HEK293T (cell line): ENCODE measurements around the gene TP53.
"Not testable (repeated sequence)": the region's sequence is repeated elsewhere in the genome, so short reads cannot be mapped to it uniquely, and the experiment has no call there.

Experiments used
- CTCF ChIA-PET: fragments of 350-600 bp; formaldehyde crosslinking; extraction: SDS; loops from one replicate; lab custom pipeline; 2021; ENCODE audit warnings: antibody characterized with exemption, inconsistent platforms; lab: Yijun Ruan, JAX
- POLR2A ChIA-PET: fragments of 350-600 bp; formaldehyde crosslinking; extraction: SDS; loops from one replicate; lab custom pipeline; 2020; ENCODE audit warnings: antibody characterized with exemption, inconsistent platforms; lab: Yijun Ruan, JAX
- DNase-seq: peaks from one replicate; pipeline ENCODE4 v3.0.0; 2012; ENCODE audit warnings: mixed read lengths; ENCODE audit errors: extremely low spot score
- ARNT ChIP-seq: fragments of 450-650 bp; IDR thresholded peaks from 2 replicates; pipeline ENCODE4 v1.6.1; 2017; ENCODE audit warnings: mild to moderate bottlenecking
- BHLHE40 ChIP-seq: fragments of 450-650 bp; IDR thresholded peaks from 2 replicates; pipeline ENCODE4 v1.6.1; 2016; ENCODE audit warnings: mild to moderate bottlenecking, moderate library complexity, borderline replicate concordance
- CTBP1 ChIP-seq: fragments of 450-650 bp; IDR thresholded peaks from 2 replicates; pipeline ENCODE4 v1.6.1; 2016; ENCODE audit warnings: borderline replicate concordance
- ELF4 ChIP-seq: fragments of 450-650 bp; IDR thresholded peaks from 2 replicates; pipeline ENCODE4 v1.6.1; 2017; ENCODE audit warnings: antibody characterized with exemption
- FOXA1 ChIP-seq: fragments of 450-650 bp; IDR thresholded peaks from 2 replicates; pipeline ENCODE4 v1.6.1; 2016; ENCODE audit warnings: mild to moderate bottlenecking
- FOXK2 ChIP-seq: fragments of 450-650 bp; IDR thresholded peaks from 2 replicates; pipeline ENCODE4 v1.6.1; 2016; ENCODE audit warnings: mild to moderate bottlenecking
- FOXM1 ChIP-seq: fragments of 450-650 bp; IDR thresholded peaks from 2 replicates; pipeline ENCODE4 v1.6.1; 2017; ENCODE audit warnings: mild to moderate bottlenecking, borderline replicate concordance
- HDGF ChIP-seq: fragments of 450-650 bp; IDR thresholded peaks from 2 replicates; pipeline ENCODE4 v1.6.1; 2017; ENCODE audit warnings: antibody characterized with exemption, borderline replicate concordance
- L3MBTL2 ChIP-seq: fragments of 450-650 bp; conservative IDR thresholded peaks from 2 replicates; pipeline ENCODE4 v1.6.1; 2016; ENCODE audit warnings: mild to moderate bottlenecking
- LEF1 ChIP-seq: fragments of 450-650 bp; IDR thresholded peaks from 2 replicates; pipeline ENCODE4 v1.6.1; 2017; ENCODE audit warnings: mild to moderate bottlenecking, borderline replicate concordance
- NFRKB ChIP-seq: fragments of 450-650 bp; IDR thresholded peaks from 2 replicates; pipeline ENCODE4 v1.6.1; 2016; ENCODE audit warnings: mild to moderate bottlenecking, moderate library complexity
- PKNOX1 ChIP-seq: fragments of 450-650 bp; IDR thresholded peaks from 2 replicates; pipeline ENCODE4 v1.6.1; 2016
- SP1 ChIP-seq: fragments of 450-650 bp; IDR thresholded peaks from 2 replicates; pipeline ENCODE4 v1.6.1; 2017
- SUZ12 ChIP-seq: fragments of 450-650 bp; IDR thresholded peaks from 2 replicates; pipeline ENCODE4 v1.6.1; 2016; ENCODE audit warnings: mild to moderate bottlenecking
- TARDBP ChIP-seq: fragments of 450-650 bp; IDR thresholded peaks from 2 replicates; pipeline ENCODE4 v1.6.1; 2016
- ZNF384 ChIP-seq: fragments of 450-650 bp; IDR thresholded peaks from 2 replicates; pipeline ENCODE4 v1.6.1; 2016

TP53 gene

GRCh38 chr17:7651097-7651664, 36.1 kb downstream of the TP53 start:
- POLR2A ChIA-PET, result interaction anchor here (0.9 to 10.6 kb wide), 14 partner anchors 8 to 77 kb away, joined by 3 to 143 read pairs (median 5); partner anchors contain the start of genes MPDU1, SAT2, TP53 and WRAP53
- CTCF ChIA-PET, result interaction anchor here (0.6 to 1.8 kb wide), 6 partner anchors 16 to 485 kb away, joined by 3 to 10 read pairs (median 6); partner anchors contain the start of genes TP53 and WRAP53
- DNase-seq, result no peak
- TF ChIP-seq L3MBTL2, result 0 out of 2 replicates have a peak, but pooled peaks have one; percentile 12
- TF ChIP-seq FOXK2, result no peak
- TF ChIP-seq CTBP1, result no peak

- ChIA-PET CTCF (interaction anchor here (0.5 to 1.8 kb wide), 6 partner anchors 16 to 486 kb away, joined by 3 to 10 read pairs (median 6); partner anchors contain the start of gene WRAP53), POLR2A (interaction anchor here (0.9 to 10.6 kb wide), 13 partner anchors 8 to 67 kb away, joined by 3 to 143 read pairs (median 5); partner anchors contain the start of genes MPDU1, SAT2, TP53 and WRAP53)
- peak; percentile 87 for DNase-seq
- TF ChIP-seq TARDBP (no peak), LEF1 (no peak), PKNOX1 (no peak), ARNT (no peak)
Observed at GRCh38 chr17:7650509-7651096, 36.7 kb downstream of the TP53 start, which contains the start of gene ATP1B2. ATP1B2 (plus strand) TSS chr17:7650926; CDS start chr17:7651519, 593 bp downstream.

GRCh38 chr17:7647018-7647417, 40.3 kb downstream of the TP53 start:
- ChIA-PET POLR2A (interaction anchor here (1.5 to 2.0 kb wide), 2 partner anchors 19 to 39 kb away, joined by 3 to 7 read pairs; partner anchors contain the start of gene SAT2), CTCF (interaction anchor here (1.1 kb wide), 1 partner anchor 36 kb away, joined by 3 read pairs; no protein-coding TSS in a partner anchor)
- TF ChIP-seq LEF1, result no peak
- TF ChIP-seq ELF4, result no peak
- no peak for TF ChIP-seq HDGF
- no peak for TF ChIP-seq CTBP1
- no peak for TF ChIP-seq ZNF384
- no peak for TF ChIP-seq FOXK2
- TF ChIP-seq FOXM1, result no peak
- TF ChIP-seq BHLHE40, result no peak
- TF ChIP-seq TARDBP, result no peak
- TF ChIP-seq ARNT, result no peak
- TF ChIP-seq NFRKB, result no peak
- TF ChIP-seq PKNOX1, result no peak
- TF ChIP-seq L3MBTL2, result no peak
- no peak for DNase-seq

- TF ChIP-seq BHLHE40 (no peak), FOXA1 (no peak), NFRKB (no peak), LEF1 (no peak), ARNT (no peak), FOXK2 (no peak), SUZ12 (no peak), TARDBP (no peak), CTBP1 (no peak), SP1 (no peak), HDGF (no peak), L3MBTL2 (no peak), FOXM1 (no peak), ZNF384 (no peak), ELF4 (no peak), PKNOX1 (no peak)
- ChIA-PET CTCF (no interaction called here), POLR2A (interaction anchor here (1.5 to 2.0 kb wide), 2 partner anchors 19 to 40 kb away, joined by 3 to 7 read pairs; partner anchors contain the start of gene SAT2)
- no peak for DNase-seq
Observed at GRCh38 chr17:7646457-7646856, 40.8 kb downstream of the TP53 start.

- ChIA-PET CTCF (no interaction called here), POLR2A (no interaction called here)
- no peak for DNase-seq
- TF ChIP-seq FOXA1, result no peak
- no peak for TF ChIP-seq ELF4
- TF ChIP-seq BHLHE40, result no peak
- TF ChIP-seq SUZ12, result no peak
- TF ChIP-seq SP1, result no peak
- no peak for TF ChIP-seq HDGF
Observed at GRCh38 chr17:7644775-7645174, 42.5 kb downstream of the TP53 start.

GRCh38 chr17:7641635-7642034, 45.7 kb downstream of the TP53 start:
- not testable (repeated sequence) for DNase-seq
- POLR2A ChIA-PET, result interaction anchor here (2.0 to 3.7 kb wide), 2 partner anchors 9 to 46 kb away, joined by 12 to 15 read pairs; partner anchors contain the start of genes ATP1B2, TP53 and WRAP53
- CTCF ChIA-PET, result interaction anchor here (1.1 kb wide), 1 partner anchor 9 kb away, joined by 5 read pairs; no protein-coding TSS in a partner anchor
